Sigmoid colon (tissue), 7 donors: ENCODE data around the gene ZNF385A. TPM values are rescaled to one million over a fixed set of nuclear protein-coding genes. Genes with fewer than 3 reads are reported as not detected.

Experiments
- DNase-seq: peaks from one replicate; pipeline ENCODE4 v3.0.0-alpha.2; 2019
- H3K27ac ChIP-seq, 4 donors: fragments of 200-600 bp; sonication (generic); one replicate each; pipeline ENCODE4 v1.5.1; 2016 to 2019; ENCODE audit warnings: mild to moderate bottlenecking in 1 of 4
- H3K27me3 ChIP-seq, 3 donors: fragments of 200-600 bp; sonication (generic); one replicate each; pipeline ENCODE4 v1.5.1; 2019; ENCODE audit warnings: mild to moderate bottlenecking in 1 of 3
- H3K36me3 ChIP-seq, 4 donors: fragments of 200-600 bp; sonication (generic); one replicate each; pipeline ENCODE4 v1.5.1; 2016 to 2019
- H3K4me1 ChIP-seq, 4 donors: fragments of 200-600 bp; sonication (generic); one replicate each; pipeline ENCODE4 v1.5.1; 2017 to 2019
- H3K4me3 ChIP-seq, 4 donors: fragments of 200-600 bp; sonication (generic); one replicate each; pipeline ENCODE4 v1.5.1; 2017 to 2019; ENCODE audit warnings: mild to moderate bottlenecking in 2 of 4, moderate library complexity in 1 of 4
- H3K9me3 ChIP-seq, 4 donors: fragments of 200-600 bp in 3 of 4; sonication (generic) in 3 of 4; one replicate each; pipeline versions ENCODE4 v1.5.1 to v1.6.1; 2013 to 2019
- EP300 ChIP-seq, 4 donors: sonication (generic); formaldehyde crosslinking; IDR thresholded peaks; one replicate each; pipeline ENCODE4 v1.6.1; 2017; ENCODE audit warnings: antibody characterized with exemption in 4 of 4
- POLR2A ChIP-seq, 2 donors: fragments of 450-650 bp; IDR thresholded peaks; one replicate each; pipeline ENCODE4 v1.6.1; 2016; ENCODE audit warnings: antibody characterized with exemption in 2 of 2, mild to moderate bottlenecking in 2 of 2, moderate library complexity in 2 of 2
- POLR2AphosphoS5 ChIP-seq, 4 donors: sonication (generic); formaldehyde crosslinking; IDR thresholded peaks; one replicate each; pipeline ENCODE4 v1.6.1; 2017; ENCODE audit warnings: antibody characterized with exemption in 4 of 4
- WGBS, 2 donors: extraction: QIAGEN DNeasy Blood & Tissue Kit; methylation state at CpG; one replicate each; pipeline ENCODE4 v1.1.7; 2013; 5-methylcytosine and 5-hydroxymethylcytosine counted together
- intact Hi-C: fragments of 100-400 bp; cut with DNase I; formaldehyde crosslinking; loops from one replicate; pipeline ENCODE4 v1.15.1; 2023
- polyA plus RNA-seq, 3 donors: library from polyadenylated mRNA; stranded (reverse); fragments of 200-250 nt; gene quantifications; one replicate each; pipeline ENCODE4 v1.2.3, GENCODE V29; 2013
- total RNA-seq, 4 donors: library from RNA; depleted of rRNA; stranded (reverse); fragments of >200 nt; gene quantifications; one replicate each; pipeline ENCODE4 v1.1.0, GENCODE V29; 2016
- TF ChIP-seq, protein P1 (sequence below), 4 experiments: fragments of 450-650 bp in 3 of 4; fragments of 200-600 bp in 1 of 4; IDR thresholded peaks; one replicate each; pipeline ENCODE4 v1.5.1; 2016 to 2019; ENCODE audit warnings: antibody characterized with exemption in 4 of 4, mild to moderate bottlenecking in 3 of 4, moderate library complexity in 2 of 4
- donor health status: healthy with polysubstance abuse.
- donor health status: Bipolar disorder and iron deficiency.
- donor health status: healthy.

ZNF385A gene
- total and polyA plus RNA-seq, 7 donors, result 4.4 to 19.2 (median 8.4) TPM

DNA sequence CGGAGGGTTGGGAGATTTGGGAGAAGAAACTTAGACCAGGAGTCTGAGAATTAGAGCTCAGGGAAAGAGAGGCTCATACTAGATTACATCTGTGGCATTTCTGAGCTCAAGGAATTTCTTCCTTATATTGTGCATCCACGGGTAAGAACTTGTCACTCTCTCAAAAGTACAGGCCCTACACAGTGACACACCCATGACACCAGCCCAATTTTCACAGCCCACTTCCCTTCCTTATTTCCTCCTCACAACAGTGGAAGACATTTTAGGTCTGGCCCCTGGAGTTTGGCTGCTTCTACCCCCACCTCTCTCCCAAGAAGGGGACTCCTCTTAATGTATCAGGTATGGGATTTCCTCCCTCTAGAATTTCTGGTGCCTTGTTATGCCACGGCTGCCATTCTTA is 9.2 kb upstream of the ZNF385A start:
- WGBS, 2 donors, result 43 to 58% methylated on average over 3 of the region's 3 CpGs
- H3K36me3 ChIP-seq, result peaks cover 39 to 48% (median 43%) of the 10 kb centered on the region in 4 donors
- DNase-seq, result no peak
- no peaks in the 10 kb centered on the region for H3K9me3 ChIP-seq
- TF ChIP-seq, protein P1, sequence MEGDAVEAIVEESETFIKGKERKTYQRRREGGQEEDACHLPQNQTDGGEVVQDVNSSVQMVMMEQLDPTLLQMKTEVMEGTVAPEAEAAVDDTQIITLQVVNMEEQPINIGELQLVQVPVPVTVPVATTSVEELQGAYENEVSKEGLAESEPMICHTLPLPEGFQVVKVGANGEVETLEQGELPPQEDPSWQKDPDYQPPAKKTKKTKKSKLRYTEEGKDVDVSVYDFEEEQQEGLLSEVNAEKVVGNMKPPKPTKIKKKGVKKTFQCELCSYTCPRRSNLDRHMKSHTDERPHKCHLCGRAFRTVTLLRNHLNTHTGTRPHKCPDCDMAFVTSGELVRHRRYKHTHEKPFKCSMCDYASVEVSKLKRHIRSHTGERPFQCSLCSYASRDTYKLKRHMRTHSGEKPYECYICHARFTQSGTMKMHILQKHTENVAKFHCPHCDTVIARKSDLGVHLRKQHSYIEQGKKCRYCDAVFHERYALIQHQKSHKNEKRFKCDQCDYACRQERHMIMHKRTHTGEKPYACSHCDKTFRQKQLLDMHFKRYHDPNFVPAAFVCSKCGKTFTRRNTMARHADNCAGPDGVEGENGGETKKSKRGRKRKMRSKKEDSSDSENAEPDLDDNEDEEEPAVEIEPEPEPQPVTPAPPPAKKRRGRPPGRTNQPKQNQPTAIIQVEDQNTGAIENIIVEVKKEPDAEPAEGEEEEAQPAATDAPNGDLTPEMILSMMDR (IDR thresholded peaks at IDR 0.05), result no peak
- TF ChIP-seq POLR2AphosphoS5 (IDR thresholded peaks at IDR 0.05), result peak in 3 of 4 donors; percentile 4 to 65 (median 40)
- peaks cover 0 to 52% (median 12%) of the 10 kb centered on the region in 4 donors for H3K4me1 ChIP-seq
- intact Hi-C loops, result no loop called here
- no peaks in the 10 kb centered on the region for H3K27me3 ChIP-seq
- H3K4me3 ChIP-seq, result no peak overlapping the region
- peak overlapping the region in 3 of 4 donors; percentile 99 to 100 (median 100) for H3K27ac ChIP-seq

DNA sequence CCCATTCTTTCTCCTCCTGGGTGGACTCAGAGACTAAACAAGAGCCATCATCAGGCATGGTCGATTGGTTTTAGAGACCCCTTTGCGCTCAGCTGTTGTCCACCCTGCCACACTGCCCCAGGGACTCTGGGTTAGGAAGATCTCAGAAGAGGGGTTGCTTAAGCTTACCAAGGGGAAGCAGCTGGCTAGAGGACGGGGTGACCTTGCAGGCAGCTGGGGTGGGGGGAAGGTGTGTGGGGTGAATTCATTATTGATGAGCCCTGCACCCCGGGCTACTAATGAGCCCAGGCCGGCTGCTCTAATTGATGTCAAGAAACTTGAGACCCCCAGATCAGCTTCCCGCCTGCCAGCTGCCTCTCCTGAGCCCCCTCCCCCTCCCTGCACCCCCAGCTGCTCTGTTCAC is 8.7 kb upstream of the ZNF385A start:
- Histone ChIP-seq H3K4me3 (no peak overlapping the region), H3K36me3 (peaks cover 34 to 42% (median 37%) of the 10 kb centered on the region in 4 donors), H3K27ac (peak overlapping the region in 3 of 4 donors; percentile 99 to 100 (median 100)), H3K27me3 (no peaks in the 10 kb centered on the region), H3K9me3 (no peaks in the 10 kb centered on the region), H3K4me1 (peaks cover 0 to 48% (median 12%) of the 10 kb centered on the region in 4 donors)
- TF ChIP-seq POLR2AphosphoS5 (IDR thresholded peaks at IDR 0.05), result peak in 2 of 4 donors; percentile 20 to 52
- TF ChIP-seq EP300 (IDR thresholded peaks at IDR 0.05), result no peak
- TF ChIP-seq, protein P1 (IDR thresholded peaks at IDR 0.05), result no peak
- DNase-seq, result no peak
- 67 to 70% methylated on average over 6 of the region's 6 CpGs for WGBS, 2 donors
- intact Hi-C loops, result no loop called here

DNA sequence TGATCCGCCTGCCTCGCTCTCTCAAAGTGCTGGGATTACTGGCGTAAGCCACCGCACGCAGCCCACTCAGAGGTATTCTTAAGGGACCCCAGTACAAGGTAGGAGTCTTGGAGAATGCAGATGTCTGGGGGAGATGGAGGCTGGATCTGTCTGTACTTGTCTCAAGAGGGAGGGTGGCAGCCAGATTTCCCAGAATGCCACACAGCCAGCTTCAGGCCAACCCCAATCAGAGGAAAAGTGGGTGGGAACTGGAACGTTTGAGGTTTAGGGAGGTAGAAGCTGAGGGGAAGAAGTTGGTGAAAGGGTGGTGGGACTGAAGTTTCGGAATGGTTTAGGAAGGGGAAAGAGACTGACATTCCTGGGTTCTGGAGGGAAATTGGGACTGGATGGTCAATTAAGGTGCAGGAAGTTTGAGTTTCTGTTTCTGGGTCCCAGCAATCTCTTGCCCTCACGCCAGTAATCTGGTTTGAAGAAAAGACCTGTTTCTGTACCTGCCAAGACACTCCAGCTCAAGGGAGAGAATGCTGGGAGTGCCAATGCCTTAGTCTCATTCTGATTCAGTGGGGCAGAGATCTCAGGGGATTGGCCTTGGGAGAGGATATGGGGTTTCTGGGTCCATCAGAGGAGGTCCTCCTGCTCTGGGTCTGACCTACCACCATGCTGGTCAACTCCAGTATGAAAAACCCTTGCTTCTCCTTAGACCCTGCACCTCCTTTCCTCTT is 8.1 kb upstream of the ZNF385A start:
- DNase-seq, result no peak
- H3K27me3 ChIP-seq, result no peaks in the 10 kb centered on the region
- WGBS, 2 donors, result 76 to 87% methylated on average over 8 of the region's 8 CpGs
- peaks cover 0 to 45% (median 12%) of the 10 kb centered on the region in 4 donors for H3K4me1 ChIP-seq
- intact Hi-C loops, result no loop called here
- no peaks in the 10 kb centered on the region for H3K9me3 ChIP-seq
- peak overlapping the region in 3 of 4 donors; percentile 99 to 100 (median 100) for H3K27ac ChIP-seq
- H3K36me3 ChIP-seq, result peaks cover 29 to 37% (median 32%) of the 10 kb centered on the region in 4 donors
- no peak overlapping the region for H3K4me3 ChIP-seq
- TF ChIP-seq POLR2A (IDR thresholded peaks at IDR 0.05) (no peak), POLR2AphosphoS5 (IDR thresholded peaks at IDR 0.05) (peak in 2 of 4 donors; percentile 39 to 60)

DNA sequence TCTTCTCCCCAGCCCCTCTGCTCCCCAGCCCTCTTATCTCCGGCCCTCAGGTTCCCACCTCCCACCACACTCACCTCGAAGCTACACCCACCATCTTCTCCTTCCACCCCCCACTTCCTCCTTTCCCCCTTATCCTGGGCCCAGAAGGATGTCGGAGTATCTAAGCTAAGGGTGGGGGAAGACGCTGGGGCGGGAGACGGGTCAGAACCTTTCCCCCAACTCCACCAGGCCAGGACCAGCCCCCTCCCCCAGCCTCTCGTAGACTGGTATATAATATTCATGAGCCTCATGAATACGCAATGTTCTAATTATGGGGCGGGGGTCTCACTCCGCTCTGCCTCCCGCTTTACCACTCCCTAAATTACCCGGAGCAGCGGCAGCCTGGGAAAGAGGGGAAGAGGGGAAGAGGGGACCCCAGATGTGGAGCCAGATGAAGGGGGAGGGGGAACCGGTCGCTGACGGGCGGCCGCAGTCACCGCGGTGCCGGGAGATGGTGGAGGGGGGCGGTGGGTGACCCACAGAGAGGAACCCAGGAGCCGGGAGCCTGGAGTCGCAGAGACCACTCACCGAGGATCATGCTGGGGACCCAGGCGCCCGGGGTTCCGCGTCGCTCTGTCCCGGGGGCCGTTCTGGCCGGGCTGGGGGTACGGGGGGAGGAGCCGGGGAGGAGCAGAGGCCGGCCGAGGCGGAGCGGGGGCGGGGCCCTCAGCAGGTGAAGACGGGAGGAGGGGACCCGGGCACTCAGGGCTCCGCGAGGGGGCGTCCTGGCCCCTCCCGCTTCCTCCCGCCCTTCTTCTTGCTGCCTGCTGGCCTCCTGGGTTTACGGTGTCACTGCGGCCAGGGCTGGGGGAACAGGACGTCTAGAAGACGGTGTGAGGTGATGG is 6.4 kb upstream of the ZNF385A start:
- 11 to 15% methylated on average over 51 of the region's 51 CpGs for WGBS, 2 donors
- no peaks in the 10 kb centered on the region for H3K27me3 ChIP-seq

DNA sequence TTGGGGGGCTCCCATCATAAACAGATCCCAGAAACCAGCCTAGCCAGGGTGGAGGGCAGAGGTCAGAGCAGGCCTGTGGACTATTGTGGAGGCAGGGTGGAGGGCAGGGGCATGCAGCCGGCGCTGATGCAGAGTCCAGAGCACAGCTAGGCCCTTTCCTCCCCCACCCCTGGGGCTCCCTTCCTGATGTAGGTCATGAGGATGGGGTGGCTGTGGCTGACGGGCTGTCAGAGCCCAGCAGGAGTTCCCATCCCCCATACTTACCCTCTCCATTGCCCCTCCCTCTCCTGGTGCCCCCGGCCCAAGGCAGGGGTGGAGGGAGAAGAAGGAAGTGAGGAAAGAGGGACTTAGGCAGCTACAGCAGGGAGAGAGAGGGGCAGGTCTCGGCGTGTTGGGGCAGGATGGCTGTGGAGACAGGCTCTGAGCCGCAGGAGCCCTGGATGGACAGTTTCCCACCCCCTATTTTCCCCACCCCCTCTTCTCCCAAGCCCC is 5.7 kb upstream of the ZNF385A start:
- intact Hi-C loops, result no loop called here
- TF ChIP-seq, protein P1 (IDR thresholded peaks at IDR 0.05), result no peak
- TF ChIP-seq EP300 (IDR thresholded peaks at IDR 0.05) (no peak), POLR2A (IDR thresholded peaks at IDR 0.05) (no peak), POLR2AphosphoS5 (IDR thresholded peaks at IDR 0.05) (no peak)
- WGBS, 2 donors, result 71 to 72% methylated on average over 7 of the region's 7 CpGs
- Histone ChIP-seq H3K36me3 (peaks cover 8 to 12% (median 9%) of the 10 kb centered on the region in 4 donors), H3K27ac (peak overlapping the region in 3 of 4 donors; percentile 99 to 100 (median 100)), H3K27me3 (no peaks in the 10 kb centered on the region), H3K4me3 (no peak overlapping the region), H3K9me3 (no peaks in the 10 kb centered on the region), H3K4me1 (peaks cover 0 to 34% (median 16%) of the 10 kb centered on the region in 4 donors)
- no peak for DNase-seq

More for the DNA sequence above, 6.4 kb upstream of the ZNF385A start:
- no peak for DNase-seq
- peaks cover 0 to 31% (median 12%) of the 10 kb centered on the region in 4 donors for H3K4me1 ChIP-seq
- H3K27ac ChIP-seq, result peak overlapping the region in 3 of 4 donors; percentile 99 to 100 (median 100)
- TF ChIP-seq POLR2AphosphoS5 (IDR thresholded peaks at IDR 0.05), result peak in 2 of 4 donors; percentile 21 to 30
- no peak for TF ChIP-seq EP300 (IDR thresholded peaks at IDR 0.05)
- intact Hi-C loops, result no loop called here
- H3K9me3 ChIP-seq, result no peaks in the 10 kb centered on the region
- H3K36me3 ChIP-seq, result peaks cover 14 to 19% (median 15%) of the 10 kb centered on the region in 4 donors
- H3K4me3 ChIP-seq, result peak overlapping the region; percentile 24 to 48 (median 36)
